ENCODE results near the gene STXBP2. TPM values are rescaled to one million over a fixed set of nuclear protein-coding genes. Genes with fewer than 3 reads are reported as not detected.

The STXBP2 gene
- total RNA-seq, 1 experiment from 2014 or later = 133 TPM

GRCh38 chr19:7632340-7633203 lies 4.3 kb upstream of the STXBP2 start:
- no peak overlapping the region for H2AFZ ChIP-seq (ENCODE audit: low read length)
- no peak overlapping the region for H3K9ac ChIP-seq (ENCODE audit: low read length)
- H3K79me2 ChIP-seq (ENCODE audit: low read length) = peaks cover 46% of the 10 kb centered on the region
- no peak overlapping the region for H3K4me2 ChIP-seq (ENCODE audit: low read length)
- intact Hi-C loops (cut with micrococcal nuclease) = no loop called here
- POLR2A ChIA-PET (ENCODE audit: unreplicated experiment) = interaction anchor here (0.6 kb wide), 2 partner anchors 11 to 41 kb away, joined by 3 to 4 read pairs; no protein-coding TSS in a partner anchor
- no peaks in the 10 kb centered on the region for H3K9me2 ChIP-seq (replicated peaks; ENCODE audit: low read length)
- no peaks in the 10 kb centered on the region for H3K9me3 ChIP-seq (ENCODE audit: low read length)
- no peaks in the 10 kb centered on the region; the same call in 1 of the 2 replicates for H3K36me3 ChIP-seq (ENCODE audit: low read depth, low read length)
- no peaks in the 10 kb centered on the region for H3K27me3 ChIP-seq (ENCODE audit: low read length)
- DNase-seq (no peak), ATAC-seq (no peak)
- CTCF ChIA-PET = no interaction called here
- H4K20me1 ChIP-seq (ENCODE audit: low read length) = no peaks in the 10 kb centered on the region
- no peak overlapping the region for H3K4me3 ChIP-seq (ENCODE audit: low read length)
- no peak for TF ChIP-seq EZH2 (IDR thresholded peaks at IDR 0.05; ENCODE audit: low read length, unreplicated experiment)
- no peak for TF ChIP-seq CTCF (conservative IDR thresholded peaks at IDR 0.05; ENCODE audit: low read depth, low read length)
- no peak for TF ChIP-seq EZH2phosphoT487 (IDR thresholded peaks at IDR 0.05; ENCODE audit: borderline replicate concordance, low read length)
- H3F3A ChIP-seq (ENCODE audit: low read length, unreplicated experiment) = no peaks in the 10 kb centered on the region
- BruUV-seq (replicated peaks) = no TSS peak
- peaks cover 18% of the 10 kb centered on the region for H3K4me1 ChIP-seq (ENCODE audit: insufficient read depth, low read length)
- no peak overlapping the region for H3K27ac ChIP-seq (ENCODE audit: low read length)

DNA sequence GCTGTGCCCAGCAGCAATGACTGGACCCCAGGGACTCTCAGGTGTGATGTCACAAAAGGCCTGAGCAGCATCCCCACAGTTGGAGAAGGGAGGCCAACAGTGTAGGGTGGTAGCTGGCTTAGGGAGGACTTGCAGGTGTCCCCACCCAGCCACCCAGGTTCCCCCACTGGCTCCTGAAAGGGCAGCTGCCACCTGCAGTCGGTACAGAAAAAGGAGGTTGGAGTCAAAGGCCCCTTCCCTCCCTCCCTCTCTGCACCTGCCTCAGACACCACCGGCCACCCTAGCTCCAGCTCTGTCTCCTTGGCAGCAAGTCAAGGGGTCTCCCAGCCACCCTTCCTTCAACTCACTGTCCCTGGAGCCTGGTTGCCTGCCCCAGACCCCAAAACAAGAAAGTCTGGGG lies 3.2 kb upstream of the STXBP2 start, which contains the start of gene PCP2:
Gene PCP2, minus strand, starts transcription at position 22 of the 400 bp plus-strand sequence. CDS start 262 bp downstream, outside the sequence.
- POLR2A ChIA-PET (ENCODE audit: unreplicated experiment) = interaction anchor here (0.6 kb wide), 1 partner anchor 10 kb away, joined by 4 read pairs; no protein-coding TSS in a partner anchor
- no TSS peak for BruUV-seq (replicated peaks)

More for the DNA sequence above, 3.2 kb upstream of the STXBP2 start, which contains the start of gene PCP2:
- no peak within 1 kb of the TSS for H3K4me3 ChIP-seq (ENCODE audit: low read length)
- no peak within 1 kb of the TSS for H3K9ac ChIP-seq (ENCODE audit: low read length)
- ATAC-seq (no peak), DNase-seq (no peak)
- H4K20me1 ChIP-seq (ENCODE audit: low read length) = no peaks in the 10 kb centered on the region
- H3K79me2 ChIP-seq (ENCODE audit: low read length) = peaks cover 46% of the 10 kb centered on the region
- no peaks in the 10 kb centered on the region for H3K9me3 ChIP-seq (ENCODE audit: low read length)
- TF ChIP-seq EZH2 (IDR thresholded peaks at IDR 0.05; ENCODE audit: low read length, unreplicated experiment) = no peak
- TF ChIP-seq EZH2phosphoT487 (IDR thresholded peaks at IDR 0.05; ENCODE audit: borderline replicate concordance, low read length) = no peak
- TF ChIP-seq CTCF (conservative IDR thresholded peaks at IDR 0.05; ENCODE audit: low read depth, low read length) = no peak
- no peak within 1 kb of the TSS for H3K4me2 ChIP-seq (ENCODE audit: low read length)
- no peaks in the 10 kb centered on the region for H3F3A ChIP-seq (ENCODE audit: low read length, unreplicated experiment)
- intact Hi-C loops (cut with micrococcal nuclease) = no loop called here
- H2AFZ ChIP-seq (ENCODE audit: low read length) = no peak within 1 kb of the TSS
- no peak within 1 kb of the TSS for H3K27ac ChIP-seq (ENCODE audit: low read length)
- H3K9me2 ChIP-seq (replicated peaks; ENCODE audit: low read length) = no peaks in the 10 kb centered on the region
- CTCF ChIA-PET = no interaction called here
- H3K36me3 ChIP-seq (ENCODE audit: low read depth, low read length) = no peaks in the 10 kb centered on the region; the same call in 1 of the 2 replicates
- no peaks in the 10 kb centered on the region for H3K27me3 ChIP-seq (ENCODE audit: low read length)
- peaks cover 10% of the 10 kb centered on the region for H3K4me1 ChIP-seq (ENCODE audit: insufficient read depth, low read length)

All from PC-3 (cell line).